GM19328 (cell line): ENCODE measurements around the gene ZNF655.
A peak's percentile ranks its signal among the peaks of the same experiment; 100 is the strongest.
"Not testable (repeated sequence)": the region's sequence is repeated elsewhere in the genome, so short reads cannot be mapped to it uniquely, and the experiment has no call there.

Experiments used
- ATAC-seq: cut with Tn5 transposase; IDR thresholded peaks from one replicate; pipeline ENCODE4 v1.9.1; 2021; ENCODE audit warnings: mild to moderate bottlenecking, moderate library complexity; ENCODE audit not compliant: unreplicated experiment

ZNF655 gene, protein sequence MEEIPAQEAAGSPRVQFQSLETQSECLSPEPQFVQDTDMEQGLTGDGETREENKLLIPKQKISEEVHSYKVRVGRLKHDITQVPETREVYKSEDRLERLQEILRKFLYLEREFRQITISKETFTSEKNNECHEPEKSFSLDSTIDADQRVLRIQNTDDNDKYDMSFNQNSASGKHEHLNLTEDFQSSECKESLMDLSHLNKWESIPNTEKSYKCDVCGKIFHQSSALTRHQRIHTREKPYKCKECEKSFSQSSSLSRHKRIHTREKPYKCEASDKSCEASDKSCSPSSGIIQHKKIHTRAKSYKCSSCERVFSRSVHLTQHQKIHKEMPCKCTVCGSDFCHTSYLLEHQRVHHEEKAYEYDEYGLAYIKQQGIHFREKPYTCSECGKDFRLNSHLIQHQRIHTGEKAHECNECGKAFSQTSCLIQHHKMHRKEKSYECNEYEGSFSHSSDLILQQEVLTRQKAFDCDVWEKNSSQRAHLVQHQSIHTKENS

GRCh38 chr7:99558306-99559174 is at the start of gene ZNF655:
ZNF655 (plus strand) TSS chr7:99558642; CDS start chr7:99560560, 1,918 bp downstream.
- ATAC-seq: peak; percentile 75

DNA sequence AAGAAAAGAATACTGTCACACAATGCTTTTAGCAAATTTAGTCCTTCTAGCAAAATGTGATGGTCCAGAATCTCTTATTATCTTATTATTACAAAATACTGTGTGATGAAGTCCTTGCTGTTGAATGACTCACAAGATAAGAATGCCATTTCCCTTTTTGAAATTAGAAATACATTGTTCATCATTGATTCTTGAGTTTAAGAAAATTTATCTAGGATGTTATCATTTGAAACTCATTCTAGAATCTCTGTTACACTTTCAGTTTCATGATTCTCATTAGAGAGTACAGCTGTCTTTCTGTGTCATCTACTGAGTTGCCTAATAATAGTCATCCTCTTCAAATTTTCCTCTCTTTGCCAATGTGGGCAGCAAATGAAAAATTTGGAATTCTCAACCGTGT is 44.4 kb upstream of the ZNF655 start:
- ATAC-seq: no peak

DNA sequence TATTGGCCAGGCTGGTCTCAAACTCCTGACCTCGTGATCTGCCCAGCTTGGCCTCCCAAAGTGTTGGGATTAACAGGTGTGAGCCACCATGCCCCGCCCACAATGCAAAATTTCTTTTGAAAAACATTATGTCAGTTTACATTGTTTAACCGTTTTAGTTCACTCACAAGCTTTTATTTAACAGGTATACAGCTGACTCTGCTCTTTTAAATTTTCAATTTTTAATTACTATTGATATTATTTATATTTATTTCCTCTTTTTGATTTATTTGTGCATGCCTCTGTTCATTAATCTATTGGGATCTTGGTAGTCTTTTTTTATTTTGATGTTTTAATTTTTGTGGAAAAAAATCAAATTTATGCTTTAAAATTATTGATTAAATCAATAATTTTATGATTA is 37.0 kb upstream of the ZNF655 start:
- no peak for ATAC-seq

DNA sequence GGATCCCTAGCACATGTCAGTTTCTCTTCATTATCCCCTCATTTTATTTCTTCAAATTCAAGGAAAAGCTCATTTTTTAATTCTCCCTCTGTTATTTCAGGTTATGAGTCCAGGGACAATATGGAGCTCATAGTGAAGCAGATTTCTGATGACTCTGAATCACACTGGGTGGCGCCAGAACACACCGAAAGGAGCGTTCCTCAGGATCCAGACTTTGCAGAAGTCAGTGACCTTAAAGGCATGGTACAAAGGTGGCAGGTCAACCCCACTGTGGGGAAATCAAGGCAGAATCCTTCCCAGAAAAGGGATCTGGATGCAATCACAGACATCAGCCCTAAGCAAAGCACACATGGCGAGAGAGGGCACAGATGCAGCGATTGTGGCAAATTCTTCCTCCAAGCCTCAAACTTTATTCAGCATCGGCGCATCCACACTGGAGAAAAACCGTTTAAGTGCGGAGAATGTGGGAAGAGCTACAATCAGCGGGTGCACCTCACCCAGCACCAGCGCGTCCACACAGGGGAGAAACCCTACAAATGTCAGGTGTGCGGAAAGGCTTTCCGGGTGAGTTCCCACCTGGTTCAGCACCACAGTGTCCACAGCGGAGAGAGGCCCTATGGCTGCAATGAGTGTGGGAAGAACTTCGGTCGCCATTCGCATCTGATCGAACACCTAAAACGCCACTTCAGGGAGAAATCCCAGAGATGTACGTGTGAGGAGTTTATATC is 32.6 kb upstream of the ZNF655 start:
- ATAC-seq: no peak

DNA sequence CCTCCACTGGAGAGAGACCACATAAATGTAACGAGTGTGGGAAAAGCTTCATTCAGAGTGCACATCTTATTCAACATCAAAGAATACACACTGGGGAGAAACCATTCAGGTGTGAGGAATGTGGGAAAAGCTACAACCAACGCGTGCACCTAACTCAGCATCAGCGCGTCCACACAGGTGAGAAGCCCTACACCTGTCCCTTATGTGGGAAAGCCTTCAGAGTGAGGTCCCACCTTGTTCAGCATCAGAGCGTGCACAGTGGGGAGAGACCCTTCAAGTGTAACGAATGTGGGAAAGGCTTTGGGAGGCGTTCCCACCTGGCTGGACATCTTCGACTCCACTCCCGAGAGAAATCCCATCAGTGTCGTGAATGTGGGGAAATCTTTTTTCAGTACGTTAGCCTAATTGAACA is 27.1 kb upstream of the ZNF655 start:
- no peak for ATAC-seq

- ATAC-seq: no peak
These were observed 22.8 kb upstream of the ZNF655 start for GRCh38 chr7:99535667-99536066.

GRCh38 chr7:99539213-99539811 is 19.1 kb upstream of the ZNF655 start:
- ATAC-seq: no peak

DNA sequence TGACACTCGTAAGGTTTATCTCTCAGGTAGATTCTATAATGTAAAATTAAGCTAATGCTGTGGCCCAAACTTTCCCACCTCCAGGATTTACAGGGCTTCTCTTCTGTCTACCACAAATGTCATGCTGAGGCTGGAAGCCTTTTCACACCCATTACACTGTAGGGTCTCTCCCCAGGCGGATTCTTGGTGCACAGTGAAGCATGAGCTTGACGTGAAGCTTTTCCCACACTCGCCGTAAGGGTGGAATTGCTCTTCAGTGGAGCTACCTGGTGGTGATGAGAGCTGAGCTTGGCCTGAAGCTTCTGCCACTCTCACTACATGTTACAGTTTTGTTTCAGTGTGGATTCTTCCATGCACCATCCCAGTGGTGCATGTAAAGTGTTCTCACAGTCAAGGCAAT is 17.9 kb upstream of the ZNF655 start:
- no peak for ATAC-seq

- no peak for ATAC-seq
These were observed 17.2 kb upstream of the ZNF655 start for GRCh38 chr7:99541212-99541611.

GRCh38 chr7:99543081-99543671 is 15.3 kb upstream of the ZNF655 start:
- no peak for ATAC-seq

- no peak for ATAC-seq
These were observed 14.5 kb upstream of the ZNF655 start for GRCh38 chr7:99543916-99544315.

- ATAC-seq: not testable (repeated sequence)
These were observed 13.1 kb upstream of the ZNF655 start for GRCh38 chr7:99545308-99545707.

GRCh38 chr7:99549545-99549944 is 8.9 kb upstream of the ZNF655 start:
- ATAC-seq: not testable (repeated sequence)

DNA sequence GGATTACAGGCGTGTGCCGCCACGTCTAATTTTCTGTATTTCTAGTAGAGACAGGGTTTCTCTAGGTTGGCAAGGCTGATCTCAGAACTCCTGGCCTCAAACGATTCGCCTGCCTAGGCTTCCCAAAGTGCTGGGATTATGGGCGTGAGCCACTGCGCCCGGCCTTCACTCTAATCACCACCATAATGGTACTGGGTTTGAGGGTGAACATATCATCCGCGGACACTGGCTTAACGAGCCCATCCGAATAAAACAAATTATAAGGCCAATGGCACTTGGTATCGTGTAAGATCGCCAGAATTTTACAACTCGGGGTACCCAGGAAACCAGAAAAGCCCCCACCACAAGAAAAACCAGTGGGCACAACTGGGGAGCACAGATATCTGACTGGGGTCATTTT is 7.1 kb upstream of the ZNF655 start:
- ATAC-seq: no peak

DNA sequence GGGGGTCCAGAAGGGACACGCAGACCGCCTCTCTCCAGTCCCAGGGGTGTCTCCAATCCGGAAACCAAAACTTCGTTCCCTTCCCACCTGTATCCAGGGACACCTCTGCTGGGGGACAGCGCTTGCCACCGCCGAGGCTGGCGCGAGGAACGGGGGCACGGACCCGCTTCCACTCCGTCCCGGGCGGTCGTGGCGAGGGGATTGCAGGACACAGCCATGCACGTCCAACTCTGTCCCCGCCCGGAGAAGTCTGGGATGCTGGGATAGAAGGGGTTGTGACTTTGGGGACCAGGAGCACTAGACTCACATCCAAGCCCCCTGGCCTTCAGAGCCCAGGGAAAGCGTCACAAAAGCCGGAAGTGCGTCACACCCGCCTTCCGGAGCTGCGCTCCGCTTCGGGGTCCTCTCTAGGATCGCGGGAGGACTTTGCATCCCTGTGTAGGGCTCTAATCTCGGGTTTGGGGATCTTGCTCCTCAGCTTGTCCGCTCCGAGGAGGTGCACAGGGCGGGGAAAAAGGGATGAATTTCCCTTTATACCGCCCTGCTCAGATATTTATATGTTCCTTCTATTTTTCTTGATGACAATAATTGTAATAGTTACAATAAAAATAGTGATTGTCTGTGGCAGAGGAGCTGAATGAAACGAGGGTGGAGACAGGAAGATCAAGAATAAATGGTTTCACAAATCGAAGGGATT is 6.5 kb upstream of the ZNF655 start, which contains the start of gene FAM200A:
FAM200A (minus strand) TSS at position 348 of the 697 bp plus-strand sequence. CDS start 3,707 bp downstream, outside the sequence.
- ATAC-seq: peak; percentile 92

DNA sequence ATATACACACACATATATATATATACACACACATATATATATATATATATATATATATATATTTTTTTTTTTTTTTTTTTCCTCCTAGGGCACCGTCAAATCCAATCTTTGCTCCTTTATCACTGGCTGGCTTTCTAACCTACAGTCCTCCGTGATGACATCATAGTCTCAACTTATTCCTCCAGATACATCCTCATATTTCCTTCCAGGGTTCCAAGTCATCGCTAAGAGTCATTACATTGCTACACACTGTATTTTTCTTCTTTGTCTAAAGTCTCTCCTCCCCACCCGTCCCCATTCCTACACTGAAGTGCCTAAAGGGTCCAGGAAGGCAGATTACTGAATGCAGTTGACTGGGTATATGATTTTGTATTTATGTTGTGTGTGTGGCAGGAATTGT is 5.4 kb upstream of the ZNF655 start:
- no peak for ATAC-seq

- ATAC-seq: no peak
These were observed 3.5 kb upstream of the ZNF655 start for GRCh38 chr7:99554939-99555338.

- no peak for ATAC-seq
These were observed 1.2 kb upstream of the ZNF655 start for GRCh38 chr7:99557196-99557607.

GRCh38 chr7:99557940-99558305 is 519 bp upstream of the ZNF655 start:
- peak; percentile 45 for ATAC-seq
